GM13976 (cell line): ENCODE results near the gene AKR1C8.
"Not testable (repeated sequence)": the region's sequence is repeated elsewhere in the genome, so short reads cannot be mapped to it uniquely, and the experiment has no call there.

Experiments used
- DNase-seq: peaks from one replicate; pipeline ENCODE4 v3.0.0; 2012; ENCODE audit warnings: low spot score
- in situ Hi-C: fragments of 300-500 bp; cut with MboI; formaldehyde crosslinking; loops from one replicate; pipeline ENCODE4 v1.12.0; 2022; ENCODE audit warnings: low sequenced_read_pairs, mixed read lengths, inconsistent platforms; ENCODE audit not compliant: unreplicated experiment
- TF ChIP-seq, protein P1 (sequence below): IDR thresholded peaks from 2 replicates; pipeline ENCODE4 v1.5.1; 2012; ENCODE audit warnings: borderline replicate concordance, mild to moderate bottlenecking; ENCODE audit not compliant: insufficient read depth; ENCODE audit errors: extremely low read depth, missing control alignments, control extremely low read depth

AKR1C8 gene

DNA sequence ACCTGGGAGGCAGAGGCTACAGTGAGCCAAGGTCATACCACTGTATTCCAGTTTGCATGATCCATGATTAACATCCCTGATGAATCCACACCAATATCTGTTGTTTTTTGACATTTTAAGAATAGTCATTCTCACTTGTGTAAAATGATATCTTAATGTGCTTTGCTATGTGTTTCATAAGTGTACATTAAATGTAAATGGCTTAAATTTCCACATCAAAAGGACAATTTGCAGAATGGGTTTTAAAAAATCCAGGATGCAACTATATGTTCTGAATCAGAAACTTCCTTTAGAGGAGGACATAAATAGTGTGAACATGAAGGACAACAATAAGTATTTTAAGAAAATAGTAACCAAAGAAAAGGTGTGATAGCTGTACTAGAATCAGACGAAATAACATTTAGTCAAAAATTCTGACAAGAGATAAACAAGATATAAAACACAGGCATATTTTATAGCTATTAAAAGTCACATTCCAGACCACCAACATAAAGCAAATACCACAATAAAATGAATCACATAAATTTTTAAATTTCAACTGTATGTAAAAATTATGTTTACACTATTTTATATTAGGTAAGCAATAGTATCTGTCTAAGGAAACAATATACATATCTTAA is 48.4 kb downstream of the AKR1C8 start:
- DNase-seq = no peak
- TF ChIP-seq, protein P1, sequence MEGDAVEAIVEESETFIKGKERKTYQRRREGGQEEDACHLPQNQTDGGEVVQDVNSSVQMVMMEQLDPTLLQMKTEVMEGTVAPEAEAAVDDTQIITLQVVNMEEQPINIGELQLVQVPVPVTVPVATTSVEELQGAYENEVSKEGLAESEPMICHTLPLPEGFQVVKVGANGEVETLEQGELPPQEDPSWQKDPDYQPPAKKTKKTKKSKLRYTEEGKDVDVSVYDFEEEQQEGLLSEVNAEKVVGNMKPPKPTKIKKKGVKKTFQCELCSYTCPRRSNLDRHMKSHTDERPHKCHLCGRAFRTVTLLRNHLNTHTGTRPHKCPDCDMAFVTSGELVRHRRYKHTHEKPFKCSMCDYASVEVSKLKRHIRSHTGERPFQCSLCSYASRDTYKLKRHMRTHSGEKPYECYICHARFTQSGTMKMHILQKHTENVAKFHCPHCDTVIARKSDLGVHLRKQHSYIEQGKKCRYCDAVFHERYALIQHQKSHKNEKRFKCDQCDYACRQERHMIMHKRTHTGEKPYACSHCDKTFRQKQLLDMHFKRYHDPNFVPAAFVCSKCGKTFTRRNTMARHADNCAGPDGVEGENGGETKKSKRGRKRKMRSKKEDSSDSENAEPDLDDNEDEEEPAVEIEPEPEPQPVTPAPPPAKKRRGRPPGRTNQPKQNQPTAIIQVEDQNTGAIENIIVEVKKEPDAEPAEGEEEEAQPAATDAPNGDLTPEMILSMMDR = no peak
- in situ Hi-C loops = no loop called here

DNA sequence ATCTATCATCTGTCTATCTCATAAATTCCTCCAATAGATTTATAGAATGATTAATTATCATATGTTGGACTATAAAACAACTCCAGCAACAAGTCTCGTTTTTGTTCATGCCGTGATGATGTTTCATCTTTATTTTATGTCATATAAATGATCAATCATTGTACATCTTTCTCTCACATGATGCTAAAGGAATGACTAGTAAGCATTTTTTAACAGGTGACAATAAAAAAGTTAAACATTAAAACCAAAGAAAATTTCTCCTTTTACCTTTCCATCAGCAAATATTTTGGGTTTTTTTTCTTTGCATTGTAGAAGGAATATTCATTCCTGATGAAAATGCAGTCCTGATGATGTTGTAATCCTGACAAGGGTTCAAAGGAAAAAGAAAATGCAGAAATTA is 49.4 kb downstream of the AKR1C8 start:
- TF ChIP-seq, protein P1 = no peak
- in situ Hi-C loops = no loop called here
- no peak for DNase-seq

DNA sequence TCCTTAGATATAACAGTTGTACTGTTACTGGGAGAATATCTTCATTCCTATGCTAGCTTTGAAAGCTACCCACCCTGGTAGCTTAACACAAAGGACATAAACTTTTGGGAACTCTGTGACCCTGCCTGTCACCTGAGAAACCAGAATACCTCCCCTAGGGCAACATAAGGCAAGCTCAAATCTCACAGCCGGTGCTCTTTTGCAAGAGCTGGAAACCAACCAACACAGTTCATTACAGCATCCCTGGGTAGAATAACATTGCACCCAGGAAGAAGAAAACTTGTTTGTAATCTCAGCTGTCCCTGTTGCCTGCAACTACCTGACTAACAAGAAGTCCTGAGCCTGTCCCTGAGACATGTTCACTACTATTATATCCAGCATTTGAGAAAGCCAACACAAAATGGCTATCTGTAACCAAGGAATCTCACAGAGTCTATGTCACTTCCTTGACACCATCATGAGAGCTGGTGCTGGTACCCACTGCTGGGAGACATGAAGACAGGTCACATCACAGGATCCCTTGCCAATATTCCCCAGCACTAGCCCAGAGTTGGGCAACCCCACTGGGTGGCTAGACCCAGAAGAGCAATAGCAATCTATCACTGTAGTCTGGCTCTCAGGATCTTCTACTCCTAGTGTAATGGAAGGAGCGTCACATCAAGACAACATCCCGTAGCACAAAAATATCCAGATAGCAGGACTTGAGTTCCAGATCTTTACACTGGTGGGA is 59.5 kb downstream of the AKR1C8 start:
- in situ Hi-C loops = no loop called here
- DNase-seq = no peak
- TF ChIP-seq, protein P1 = no peak

DNA sequence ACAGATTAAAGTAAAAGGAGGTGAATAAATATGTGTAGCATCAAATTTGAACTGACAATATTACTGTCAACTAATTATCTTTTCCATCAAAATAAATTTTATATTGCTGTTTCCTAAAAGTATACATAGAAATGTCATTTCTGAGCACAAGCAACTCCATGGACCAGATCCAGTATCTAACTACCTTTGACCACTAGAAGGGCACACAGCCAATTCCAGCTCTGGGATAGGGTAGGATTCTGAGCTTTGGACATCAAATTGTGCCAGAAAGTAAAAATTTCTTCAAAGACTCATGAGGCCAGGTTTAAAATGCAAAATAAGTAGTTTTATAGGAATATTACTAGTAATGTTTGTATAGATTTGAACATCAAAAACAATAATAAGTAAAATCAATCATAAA is 61.1 kb downstream of the AKR1C8 start:
- in situ Hi-C loops = no loop called here
- no peak for DNase-seq
- TF ChIP-seq, protein P1 = no peak

DNA sequence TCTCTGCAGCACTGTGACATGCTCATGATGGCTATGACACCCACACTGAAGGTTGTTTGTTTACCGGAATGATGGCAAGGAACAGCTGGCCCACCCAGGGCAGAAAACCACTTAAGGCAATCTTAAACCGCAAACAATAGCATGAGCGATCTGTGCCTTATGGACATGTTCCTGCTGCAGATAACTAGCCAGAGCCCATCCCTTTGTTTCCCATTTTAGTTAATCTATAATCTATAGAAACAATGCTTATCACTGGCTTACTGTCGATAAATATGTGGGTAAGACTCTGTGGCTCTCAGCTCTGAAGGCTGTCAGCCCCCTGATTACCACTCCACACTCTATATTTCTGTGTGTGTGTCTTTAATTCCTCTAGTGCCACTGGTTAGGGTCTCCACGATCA is 65.0 kb downstream of the AKR1C8 start:
- in situ Hi-C loops, DNase-seq: not testable (repeated sequence)

DNA sequence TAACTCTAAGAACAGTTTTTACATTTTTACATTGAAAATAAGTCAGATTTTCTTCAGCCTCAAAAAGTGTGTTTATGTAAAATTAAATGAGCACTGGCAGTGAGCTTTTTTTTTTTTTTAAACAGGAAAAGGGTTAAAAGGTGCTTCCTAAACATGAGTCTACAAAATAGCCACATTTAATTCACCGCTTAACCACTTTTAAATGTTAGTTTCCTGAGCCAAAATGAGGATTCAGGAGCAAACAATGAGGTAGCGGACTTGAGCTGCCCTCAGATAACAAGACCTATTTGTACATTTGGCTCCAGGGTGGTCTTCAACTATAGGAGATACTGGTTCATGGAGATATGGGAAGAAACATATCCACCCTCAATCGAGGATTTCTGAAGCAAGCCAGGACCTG is 67.9 kb downstream of the AKR1C8 start:
- TF ChIP-seq, protein P1 = no peak
- in situ Hi-C loops = no loop called here
- DNase-seq = no peak

DNA sequence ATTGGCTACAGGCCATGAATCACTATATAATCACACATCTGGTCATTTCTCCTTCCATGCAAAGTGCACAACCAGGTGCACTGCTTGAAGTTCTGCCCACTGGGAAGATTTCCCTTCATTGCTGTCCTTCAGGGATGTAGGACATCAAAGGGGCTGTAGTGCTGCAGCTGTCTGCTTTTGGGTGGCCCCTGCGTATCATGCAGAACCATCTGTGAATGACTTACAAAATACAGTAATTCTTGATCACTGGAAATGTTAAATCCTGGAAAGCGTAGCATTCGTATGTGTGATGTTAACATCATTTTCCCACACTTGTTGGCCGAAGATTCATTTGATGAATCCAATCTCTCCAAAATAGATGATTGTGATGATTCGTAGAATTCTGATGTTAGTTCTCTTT is 68.3 kb downstream of the AKR1C8 start:
- TF ChIP-seq, protein P1 = no peak

DNA sequence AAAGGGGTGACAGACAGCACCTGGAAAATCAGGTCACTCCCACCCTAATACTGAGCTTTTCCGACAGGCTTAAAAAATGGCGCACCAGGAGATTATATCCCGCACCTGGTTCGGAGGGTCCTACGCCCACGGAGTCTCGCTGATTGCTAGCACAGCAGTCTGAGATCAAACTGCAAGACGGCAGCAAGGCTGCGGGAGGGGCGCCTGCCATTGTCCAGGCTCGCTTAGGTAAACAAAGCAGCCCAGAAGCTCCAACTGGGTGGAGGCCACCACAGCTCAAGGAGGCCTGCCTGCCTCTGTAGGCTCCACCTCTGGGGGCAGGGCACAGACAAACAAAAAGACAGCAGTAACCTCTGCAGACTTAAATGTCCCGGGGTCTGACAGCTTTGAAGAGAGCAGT is 75.1 kb downstream of the AKR1C8 start:
- in situ Hi-C loops, DNase-seq: not testable (repeated sequence)

More for the DNA sequence above, 68.3 kb downstream of the AKR1C8 start:
- no peak for DNase-seq
- in situ Hi-C loops = no loop called here
